Skeletal muscle satellite cell (primary cell): ENCODE measurements around the gene AMBRA1.

ENCODE experiments used
- H3K27me3 ChIP-seq: 2 replicates; pipeline ENCODE4 v1.7.0; 2013; ENCODE audit warnings: low read length; ENCODE audit not compliant: control insufficient read depth, insufficient read depth
- H3K36me3 ChIP-seq: 2 replicates; pipeline ENCODE4 v1.7.0; 2013; ENCODE audit warnings: mild to moderate bottlenecking, control low read depth, low read length; ENCODE audit not compliant: insufficient read depth
- H3K4me1 ChIP-seq: 2 replicates; pipeline ENCODE4 v1.7.0; 2013; ENCODE audit warnings: low read length; ENCODE audit not compliant: control insufficient read depth, insufficient read depth
- H3K4me2 ChIP-seq: 2 replicates; pipeline ENCODE4 v1.7.0; 2013; ENCODE audit warnings: mild to moderate bottlenecking, low read length
- H3K4me3 ChIP-seq: 2 replicates; pipeline ENCODE4 v1.7.0; 2013; ENCODE audit warnings: low read length
- H3K9ac ChIP-seq: 2 replicates; pipeline ENCODE4 v1.7.0; 2013; ENCODE audit warnings: mild to moderate bottlenecking, low read depth, low read length, moderate library complexity
- H3K9me3 ChIP-seq: replicated peaks from 2 replicates; pipeline ENCODE4 v1.7.0; 2013; ENCODE audit warnings: mild to moderate bottlenecking, control low read depth, low read length

Gene AMBRA1

DNA sequence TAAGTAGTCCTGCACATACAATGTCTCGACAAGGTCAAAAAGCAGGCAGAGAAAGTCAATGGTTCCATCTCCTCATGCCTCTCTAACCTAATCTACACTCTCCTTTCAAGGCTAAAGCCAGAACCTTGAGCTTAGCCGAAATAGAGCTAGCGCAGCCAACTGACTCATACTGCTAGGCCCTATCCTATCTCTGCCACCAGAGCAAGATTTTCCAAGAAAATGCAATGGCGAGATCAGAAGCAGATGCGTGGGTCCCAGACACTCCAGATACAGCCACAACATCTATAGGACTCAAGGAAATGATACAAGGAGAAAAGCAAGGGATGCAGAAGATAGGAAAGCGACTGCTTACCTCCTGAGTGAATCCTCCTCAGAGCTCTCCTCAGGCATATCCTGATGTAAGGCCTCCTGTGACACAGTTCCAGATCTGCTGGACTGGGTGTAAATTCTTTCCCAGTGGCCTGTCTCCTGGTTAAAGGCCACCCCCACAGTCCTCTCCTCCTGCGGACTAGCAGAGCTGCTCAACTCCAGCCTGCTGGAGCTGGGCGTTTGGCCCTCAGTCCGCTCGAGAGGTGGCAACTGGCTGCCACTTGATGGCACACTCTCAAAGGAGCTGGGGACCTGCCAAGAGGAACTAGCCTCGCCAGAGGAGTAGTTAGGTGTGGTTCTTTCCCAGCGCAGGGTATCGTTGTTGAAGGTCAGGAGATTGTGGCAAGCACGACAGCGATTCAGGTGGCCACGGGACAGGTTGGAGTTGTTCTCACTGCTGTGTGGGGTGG lies 52.0 kb downstream of the AMBRA1 start:
- H3K9ac ChIP-seq, result no peak overlapping the region
- no peaks in the 10 kb centered on the region for H3K9me3 ChIP-seq
- no peaks in the 10 kb centered on the region for H3K27me3 ChIP-seq
- H3K4me2 ChIP-seq, result no peak overlapping the region
- H3K4me3 ChIP-seq, result no peak overlapping the region
- H3K4me1 ChIP-seq, result peaks cover 2% of the 10 kb centered on the region
- peaks cover 52% of the 10 kb centered on the region for H3K36me3 ChIP-seq

DNA sequence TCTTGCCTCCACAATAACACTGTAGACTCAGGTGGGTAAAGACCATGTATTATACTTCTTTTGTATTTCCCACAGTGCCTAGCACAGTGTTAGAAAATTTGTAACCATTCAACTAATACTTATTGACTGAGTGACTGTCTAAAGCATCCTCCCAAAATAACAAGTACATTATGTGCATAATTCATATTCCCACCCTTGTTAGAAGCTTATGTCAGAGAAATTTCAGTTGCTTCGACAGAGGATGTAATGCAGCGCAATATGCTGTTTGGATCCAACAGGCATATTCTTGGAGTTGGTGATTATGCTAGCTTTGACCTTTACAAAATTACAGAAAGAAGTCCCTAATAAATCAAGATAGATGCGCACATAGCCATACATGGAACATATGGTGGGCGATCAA lies 53.0 kb downstream of the AMBRA1 start:
- Histone ChIP-seq H3K36me3 (peaks cover 47% of the 10 kb centered on the region), H3K4me1 (peaks cover 2% of the 10 kb centered on the region), H3K9me3 (no peaks in the 10 kb centered on the region), H3K4me3 (no peak overlapping the region), H3K27me3 (no peaks in the 10 kb centered on the region), H3K4me2 (no peak overlapping the region), H3K9ac (no peak overlapping the region)

DNA sequence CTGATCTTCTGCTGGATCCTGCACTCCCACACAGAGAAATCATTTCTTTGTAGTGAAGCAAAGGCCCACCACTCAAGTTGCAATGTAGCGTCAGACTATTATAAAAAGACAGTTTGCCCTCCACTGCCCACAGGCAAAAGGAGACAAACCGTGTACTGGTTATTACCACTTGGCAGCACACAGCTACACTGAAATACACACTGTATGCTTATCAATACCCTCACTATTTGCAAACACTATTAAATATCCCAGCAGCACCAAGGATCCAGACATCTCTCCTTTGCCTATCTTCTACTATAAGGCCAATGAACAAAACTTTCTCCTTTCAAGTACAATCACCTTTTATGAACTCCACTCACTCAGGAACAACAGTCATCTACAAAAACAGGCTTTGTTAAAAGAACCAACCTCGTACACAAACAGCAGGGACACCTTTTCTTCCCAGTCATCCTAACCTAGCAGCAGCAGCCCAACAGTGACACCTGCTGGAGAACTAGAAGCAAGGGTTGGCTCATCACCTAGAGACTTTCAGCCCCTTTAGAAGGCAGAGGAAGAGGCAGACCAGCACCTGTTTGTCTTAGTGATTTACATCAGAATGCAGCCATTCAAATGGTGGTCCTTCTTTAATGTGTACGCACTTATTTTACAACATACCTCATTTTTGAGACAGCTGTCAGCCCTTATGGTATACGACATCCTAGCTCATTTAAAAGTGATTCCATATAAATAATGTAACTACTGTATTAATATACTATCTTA lies 56.1 kb downstream of the AMBRA1 start:
- Histone ChIP-seq H3K9ac (no peak overlapping the region), H3K4me2 (no peak overlapping the region), H3K4me1 (peaks cover 2% of the 10 kb centered on the region), H3K36me3 (peaks cover 23% of the 10 kb centered on the region), H3K9me3 (no peaks in the 10 kb centered on the region), H3K4me3 (no peak overlapping the region), H3K27me3 (no peaks in the 10 kb centered on the region)

DNA sequence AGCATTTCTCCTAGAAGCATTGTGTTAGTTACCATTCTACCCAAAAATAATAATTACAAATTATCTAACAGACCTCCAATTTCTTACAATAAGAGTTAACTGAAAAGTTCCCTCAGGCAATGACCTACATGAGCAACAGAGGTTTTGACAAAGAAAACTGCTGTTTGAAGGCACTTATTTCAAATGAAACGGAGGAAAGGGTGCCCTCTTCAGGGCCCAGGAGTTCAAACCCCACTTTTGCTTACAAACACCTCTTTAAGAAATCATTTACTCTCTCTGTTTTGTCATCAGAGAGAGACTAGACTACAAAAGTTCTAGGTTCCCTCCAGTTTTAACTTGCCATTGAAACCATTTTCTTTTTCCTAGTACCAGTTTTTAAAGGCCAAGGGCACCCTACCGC lies 56.7 kb downstream of the AMBRA1 start:
- Histone ChIP-seq H3K9ac (no peak overlapping the region), H3K4me1 (peaks cover 2% of the 10 kb centered on the region), H3K4me3 (no peak overlapping the region), H3K4me2 (no peak overlapping the region), H3K36me3 (peaks cover 17% of the 10 kb centered on the region), H3K27me3 (no peaks in the 10 kb centered on the region), H3K9me3 (no peaks in the 10 kb centered on the region)

DNA sequence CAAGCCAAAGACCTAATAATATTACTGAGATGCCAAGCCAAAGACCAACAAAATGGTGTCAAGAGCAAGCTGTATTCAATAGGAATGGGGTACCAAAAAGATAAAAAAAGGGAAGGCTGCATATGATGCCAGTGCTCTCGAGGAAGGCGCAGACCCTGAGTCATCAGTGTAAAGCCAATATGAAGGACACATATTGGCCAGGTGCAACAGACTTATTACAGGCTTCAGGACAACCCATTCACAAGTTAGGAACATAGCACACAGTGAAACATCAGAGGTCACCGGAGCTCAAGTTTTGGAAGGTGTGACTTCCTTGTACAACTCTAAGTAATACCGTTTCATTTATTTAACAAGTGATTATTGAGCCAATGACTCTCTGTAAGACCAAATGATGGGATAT lies 58.1 kb downstream of the AMBRA1 start:
- no peak overlapping the region for H3K4me3 ChIP-seq
- no peak overlapping the region for H3K4me2 ChIP-seq
- H3K27me3 ChIP-seq, result no peaks in the 10 kb centered on the region
- H3K36me3 ChIP-seq, result peaks cover 8% of the 10 kb centered on the region
- peaks cover 2% of the 10 kb centered on the region for H3K4me1 ChIP-seq
- H3K9ac ChIP-seq, result no peak overlapping the region
- no peaks in the 10 kb centered on the region for H3K9me3 ChIP-seq

DNA sequence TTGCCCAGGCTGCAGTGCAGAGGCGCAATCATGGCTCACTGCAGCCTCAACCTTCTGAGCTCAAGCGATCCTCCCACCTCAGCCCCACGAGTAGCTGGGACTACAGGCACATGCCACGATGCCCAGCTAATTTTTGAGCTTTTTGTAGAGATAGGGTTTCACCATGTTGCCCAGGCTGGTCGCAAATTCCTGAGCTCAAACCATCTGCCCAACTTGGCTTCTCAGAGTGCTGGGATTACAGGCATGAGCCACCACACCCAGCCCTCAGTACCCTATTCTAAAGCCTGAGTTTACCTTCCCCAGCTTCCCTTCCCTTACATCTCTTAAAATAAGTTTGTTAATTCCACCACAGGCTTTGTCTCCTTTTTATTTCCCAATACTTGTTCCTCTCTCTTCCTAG lies 59.1 kb downstream of the AMBRA1 start:
- Histone ChIP-seq H3K36me3 (no peaks in the 10 kb centered on the region), H3K4me1 (peaks cover 2% of the 10 kb centered on the region), H3K9ac (no peak overlapping the region), H3K9me3 (no peaks in the 10 kb centered on the region), H3K27me3 (no peaks in the 10 kb centered on the region), H3K4me2 (no peak overlapping the region), H3K4me3 (no peak overlapping the region)

DNA sequence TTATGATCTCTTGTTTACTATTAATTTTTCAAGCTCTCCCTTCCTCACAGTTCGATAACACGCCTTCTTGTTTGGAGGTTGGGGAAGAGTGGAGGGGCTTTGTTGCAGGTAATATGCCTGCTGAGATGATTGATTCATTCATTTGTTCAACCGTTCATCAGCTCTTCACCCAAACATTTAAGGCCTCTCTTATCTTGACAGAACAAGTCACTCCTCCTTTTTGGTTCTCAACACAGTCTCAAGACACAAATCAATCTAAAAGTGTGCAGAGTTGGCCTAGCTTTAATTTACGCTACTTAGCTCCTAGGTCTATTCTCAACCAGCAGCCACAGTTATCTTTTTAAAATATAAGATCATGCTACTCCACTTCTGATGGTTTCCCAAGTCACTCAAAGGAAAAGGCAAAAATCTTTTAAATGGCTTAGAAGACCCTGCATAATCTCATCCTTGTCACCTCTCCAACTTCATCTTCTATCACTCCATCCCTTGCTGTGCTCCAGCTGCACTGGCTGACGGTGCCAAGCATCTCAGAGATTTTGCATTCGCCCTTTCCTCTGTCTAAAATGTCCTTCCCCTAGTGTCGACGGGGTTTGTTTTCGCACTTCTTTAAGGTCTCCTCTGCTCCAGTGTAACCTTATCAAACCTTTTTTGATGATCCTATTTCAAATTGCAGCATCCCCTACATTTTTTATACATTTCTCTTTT lies 60.3 kb downstream of the AMBRA1 start:
- peaks cover 2% of the 10 kb centered on the region for H3K4me1 ChIP-seq
- H3K36me3 ChIP-seq, result no peaks in the 10 kb centered on the region
- H3K4me3 ChIP-seq, result no peak overlapping the region
- H3K27me3 ChIP-seq, result no peaks in the 10 kb centered on the region
- no peak overlapping the region for H3K9ac ChIP-seq
- H3K4me2 ChIP-seq, result no peak overlapping the region
- no peaks in the 10 kb centered on the region for H3K9me3 ChIP-seq

DNA sequence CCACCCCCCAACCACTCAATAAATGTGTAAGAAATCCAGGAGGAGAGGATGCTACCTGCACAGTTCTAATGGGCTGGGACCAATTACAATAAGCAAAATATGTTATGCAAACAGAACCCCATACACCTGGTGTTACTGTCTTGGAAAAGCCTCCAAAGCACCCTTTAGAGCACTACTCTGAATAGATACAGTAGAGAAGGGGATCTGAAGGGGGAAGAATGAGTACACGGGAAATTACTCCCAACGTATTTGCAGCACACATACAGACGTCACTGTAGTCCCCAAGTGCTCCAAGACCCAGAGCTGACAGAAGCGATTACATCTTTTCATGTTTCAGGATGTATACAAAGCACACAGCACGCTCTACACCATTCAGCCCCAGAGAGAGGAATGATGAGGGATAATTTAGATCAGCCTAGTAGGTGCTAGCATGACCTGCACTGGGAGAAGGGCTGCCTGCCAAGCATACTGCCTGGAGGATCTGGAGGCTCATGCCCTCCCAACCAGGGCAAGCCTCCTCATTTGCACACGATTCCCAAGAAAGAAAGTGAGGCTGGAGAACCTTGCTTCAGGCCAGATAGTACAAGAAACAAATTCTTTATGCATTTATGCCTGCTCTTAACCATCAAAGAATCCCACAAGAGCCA lies 63.8 kb downstream of the AMBRA1 start:
- no peaks in the 10 kb centered on the region for H3K27me3 ChIP-seq
- no peak overlapping the region for H3K4me3 ChIP-seq
- H3K9ac ChIP-seq, result no peak overlapping the region
- no peak overlapping the region for H3K4me2 ChIP-seq
- no peaks in the 10 kb centered on the region for H3K4me1 ChIP-seq
- H3K9me3 ChIP-seq, result no peaks in the 10 kb centered on the region
- H3K36me3 ChIP-seq, result no peaks in the 10 kb centered on the region

DNA sequence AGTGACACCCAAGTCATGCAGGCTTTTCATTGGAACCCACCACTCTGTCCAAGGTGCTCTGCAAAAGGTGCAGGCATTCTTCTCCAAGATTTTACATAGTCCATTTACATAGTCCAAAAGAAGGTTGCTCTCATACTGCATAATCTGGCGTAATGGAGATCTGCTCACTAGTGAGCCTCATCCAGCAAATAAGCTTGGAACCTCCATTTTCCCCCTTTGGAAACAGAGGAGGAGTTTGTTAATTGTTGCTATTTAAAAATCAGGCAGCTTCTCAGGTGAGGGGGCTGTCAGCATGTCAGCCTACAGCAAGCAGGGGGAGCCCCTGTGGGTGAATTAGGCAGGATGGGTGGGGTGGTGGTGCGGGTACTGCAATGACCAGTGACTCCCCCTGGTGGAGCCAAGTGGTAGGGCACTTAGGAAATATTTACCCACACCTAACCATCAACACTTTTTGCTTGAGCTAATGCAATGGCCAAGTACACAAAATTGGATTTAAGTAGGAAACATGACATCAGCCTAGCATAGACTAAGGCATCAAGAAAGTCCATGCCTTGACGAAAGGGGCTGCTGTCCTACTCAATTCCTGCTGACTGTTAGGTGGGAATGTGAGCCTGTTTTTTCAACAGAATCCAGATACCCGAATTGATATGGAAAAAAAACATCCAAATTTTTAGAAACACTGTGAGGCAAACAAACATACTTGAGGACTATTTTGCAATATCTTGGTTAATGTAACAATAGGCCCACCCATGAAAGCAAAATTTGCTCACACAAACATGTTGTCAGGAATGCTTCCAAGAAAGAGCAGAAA lies 64.5 kb downstream of the AMBRA1 start:
- no peak overlapping the region for H3K4me3 ChIP-seq
- H3K4me2 ChIP-seq, result no peak overlapping the region
- H3K36me3 ChIP-seq, result no peaks in the 10 kb centered on the region
- no peak overlapping the region for H3K9ac ChIP-seq
- no peaks in the 10 kb centered on the region for H3K4me1 ChIP-seq
- H3K9me3 ChIP-seq, result no peaks in the 10 kb centered on the region
- no peaks in the 10 kb centered on the region for H3K27me3 ChIP-seq

DNA sequence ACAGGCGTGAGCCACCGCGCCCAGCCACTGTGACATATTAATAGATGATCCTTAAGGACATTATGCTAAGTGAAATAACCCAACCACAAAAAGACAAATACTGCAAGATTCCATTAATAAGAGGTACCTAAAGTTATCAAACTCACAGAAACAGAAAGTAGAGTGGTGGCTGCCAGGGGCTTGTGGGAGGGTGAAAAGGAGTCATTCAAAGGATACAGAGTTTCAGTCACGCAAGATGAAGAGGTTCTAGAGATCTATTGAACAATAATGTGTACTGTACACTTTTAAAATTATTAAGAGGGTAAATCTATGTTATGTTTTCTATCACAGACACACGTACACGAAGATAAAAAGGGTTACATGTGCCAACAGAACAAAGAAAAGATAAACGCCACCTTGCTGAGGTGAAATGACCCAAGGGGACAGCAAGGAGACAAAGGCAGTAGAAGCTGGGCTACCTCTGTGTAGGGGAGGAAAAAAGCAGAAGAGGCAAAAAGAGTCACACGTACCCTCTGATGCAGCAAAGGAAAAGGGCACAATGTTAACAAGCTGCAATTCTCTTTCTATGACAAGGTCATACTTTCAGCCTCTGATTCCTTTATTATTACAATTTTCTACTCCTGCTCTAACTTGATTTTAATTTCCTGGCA lies 65.3 kb downstream of the AMBRA1 start:
- no peaks in the 10 kb centered on the region for H3K36me3 ChIP-seq
- H3K9ac ChIP-seq, result no peak overlapping the region
- H3K4me1 ChIP-seq, result no peaks in the 10 kb centered on the region
- H3K27me3 ChIP-seq, result no peaks in the 10 kb centered on the region
- no peaks in the 10 kb centered on the region for H3K9me3 ChIP-seq
- H3K4me2 ChIP-seq, result no peak overlapping the region
- no peak overlapping the region for H3K4me3 ChIP-seq
